ENCODE data around the gene LPAR2.

The LPAR2 gene

DNA sequence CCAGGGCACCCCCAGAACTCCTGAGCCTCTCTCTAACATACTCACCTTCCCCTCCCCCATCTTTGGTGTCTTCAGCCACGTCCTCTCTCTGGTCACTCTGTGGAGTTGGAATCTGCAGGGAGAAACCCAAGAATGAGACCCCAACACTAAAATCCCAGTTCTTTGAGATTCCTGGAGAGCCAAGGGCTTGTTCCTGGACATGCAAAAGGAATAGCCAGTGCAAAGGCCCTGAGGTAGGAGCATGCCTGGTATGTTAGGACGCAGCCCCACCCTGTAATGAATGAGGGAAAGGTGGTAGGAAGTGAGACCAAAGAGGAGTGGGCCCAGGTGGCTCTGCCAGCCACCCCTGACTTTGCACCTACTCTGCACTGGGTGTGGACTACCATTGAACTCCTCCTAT lies 2.4 kb upstream of the LPAR2 start:
- DNase-seq (ENCODE audit: low read depth): no peak
- TF ChIP-seq, protein P1, sequence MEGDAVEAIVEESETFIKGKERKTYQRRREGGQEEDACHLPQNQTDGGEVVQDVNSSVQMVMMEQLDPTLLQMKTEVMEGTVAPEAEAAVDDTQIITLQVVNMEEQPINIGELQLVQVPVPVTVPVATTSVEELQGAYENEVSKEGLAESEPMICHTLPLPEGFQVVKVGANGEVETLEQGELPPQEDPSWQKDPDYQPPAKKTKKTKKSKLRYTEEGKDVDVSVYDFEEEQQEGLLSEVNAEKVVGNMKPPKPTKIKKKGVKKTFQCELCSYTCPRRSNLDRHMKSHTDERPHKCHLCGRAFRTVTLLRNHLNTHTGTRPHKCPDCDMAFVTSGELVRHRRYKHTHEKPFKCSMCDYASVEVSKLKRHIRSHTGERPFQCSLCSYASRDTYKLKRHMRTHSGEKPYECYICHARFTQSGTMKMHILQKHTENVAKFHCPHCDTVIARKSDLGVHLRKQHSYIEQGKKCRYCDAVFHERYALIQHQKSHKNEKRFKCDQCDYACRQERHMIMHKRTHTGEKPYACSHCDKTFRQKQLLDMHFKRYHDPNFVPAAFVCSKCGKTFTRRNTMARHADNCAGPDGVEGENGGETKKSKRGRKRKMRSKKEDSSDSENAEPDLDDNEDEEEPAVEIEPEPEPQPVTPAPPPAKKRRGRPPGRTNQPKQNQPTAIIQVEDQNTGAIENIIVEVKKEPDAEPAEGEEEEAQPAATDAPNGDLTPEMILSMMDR (conservative IDR thresholded peaks at IDR 0.05; ENCODE audit: low read depth, low read length): no peak
- H3K4me3 ChIP-seq (ENCODE audit: low read depth, low read length): no peak overlapping the region

DNA sequence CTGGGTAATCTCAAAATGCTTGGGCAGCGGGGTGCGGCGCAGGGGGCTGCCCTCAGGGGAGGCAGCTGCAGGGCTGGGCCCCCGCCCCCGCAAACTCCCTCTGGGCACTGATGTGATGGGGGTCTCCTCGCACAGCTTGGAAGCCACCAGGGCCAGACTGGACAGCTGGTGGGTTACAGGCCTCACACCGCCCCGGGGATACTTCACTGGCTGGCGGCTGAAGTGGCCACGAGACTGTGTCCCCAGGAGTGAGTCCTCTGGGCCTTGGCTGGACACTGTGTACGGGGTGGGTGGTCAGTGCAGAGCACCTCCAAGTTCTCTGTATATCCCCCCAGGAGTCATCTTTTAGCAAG lies 2.0 kb upstream of the LPAR2 start:
- no peak overlapping the region for H3K4me3 ChIP-seq (ENCODE audit: low read depth, low read length)
- DNase-seq (ENCODE audit: low read depth): no peak
- TF ChIP-seq, protein P1 (conservative IDR thresholded peaks at IDR 0.05; ENCODE audit: low read depth, low read length): no peak

DNA sequence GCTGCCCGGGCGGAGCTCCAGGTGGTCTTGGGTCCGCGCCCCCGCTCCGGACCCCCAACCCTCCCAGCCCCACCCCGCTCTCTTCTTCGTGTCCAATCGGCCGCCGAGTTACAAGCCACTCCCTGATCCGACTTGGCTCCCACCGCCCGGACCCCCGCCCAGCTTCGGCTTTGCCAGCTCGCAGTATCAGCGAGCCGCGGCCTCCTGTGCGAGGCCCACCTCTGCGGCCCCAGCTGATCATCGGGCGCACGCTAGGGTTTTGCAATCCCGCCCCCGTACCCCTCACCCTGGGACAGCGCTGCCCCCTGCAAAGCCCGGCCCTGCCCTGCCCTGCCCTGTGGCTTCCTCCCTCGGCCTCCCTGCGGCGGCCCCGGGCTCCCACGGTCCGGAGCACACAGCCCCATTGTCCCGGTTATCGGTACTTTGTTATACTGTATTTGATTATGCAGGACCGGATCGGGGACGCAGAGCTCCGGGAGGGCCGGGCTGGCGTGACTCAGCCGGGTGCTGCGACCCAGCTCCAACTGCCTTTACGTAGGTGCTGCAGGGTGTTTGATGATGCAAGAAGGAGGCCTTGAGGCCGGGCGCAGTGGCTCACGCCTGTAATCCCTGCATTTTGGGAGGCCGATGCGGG lies 598 bp upstream of the LPAR2 start:
- DNase-seq (ENCODE audit: low read depth): peak; percentile 78
- TF ChIP-seq, protein P1 (conservative IDR thresholded peaks at IDR 0.05; ENCODE audit: low read depth, low read length): no peak
- peak overlapping the region; percentile 53 for H3K4me3 ChIP-seq (ENCODE audit: low read depth, low read length)

DNA sequence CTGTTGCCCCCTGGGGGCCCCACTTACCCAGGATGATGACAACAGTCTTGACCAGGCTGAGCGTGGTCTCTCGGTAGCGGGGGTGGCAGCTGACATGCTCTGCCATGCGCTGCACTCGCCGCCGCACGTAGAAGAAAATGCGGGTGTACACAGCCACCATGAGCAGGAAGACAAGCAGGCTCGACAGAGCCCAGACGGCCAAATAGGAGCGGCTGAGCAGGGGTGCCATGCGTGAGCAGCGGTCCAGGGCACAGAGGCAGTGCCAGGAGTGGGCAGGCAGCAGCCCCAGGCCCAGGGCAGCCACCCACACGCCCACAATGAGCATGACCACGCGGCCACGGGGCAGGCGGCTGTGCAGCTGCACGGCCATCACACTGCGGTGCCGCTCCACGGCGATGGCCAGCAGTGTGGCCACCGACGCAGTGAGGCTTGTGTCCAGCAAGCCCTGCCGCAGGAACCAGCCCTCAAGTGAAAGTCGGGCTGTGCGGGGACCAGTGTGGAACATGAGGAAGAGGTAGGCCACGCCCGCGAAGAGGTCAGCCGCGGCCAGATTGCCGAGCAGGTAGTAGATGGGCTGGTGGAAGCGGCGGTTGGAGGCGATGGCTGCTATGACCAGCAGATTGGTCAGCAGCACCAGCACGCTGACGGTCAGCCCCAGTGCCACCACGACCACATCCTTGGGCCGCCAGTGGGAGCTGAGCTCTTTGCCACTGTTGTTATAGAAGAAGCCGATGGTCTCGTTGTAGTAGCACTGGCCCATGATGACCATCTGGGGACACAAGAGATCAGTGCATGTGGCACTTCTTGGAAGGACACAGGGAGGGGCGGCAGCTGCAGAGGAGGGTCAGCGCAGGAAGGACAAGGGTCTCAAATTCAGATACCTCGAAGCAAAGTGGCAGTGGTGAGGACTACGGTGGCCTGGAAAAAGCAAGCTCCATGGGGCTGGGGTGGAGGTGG lies 1.2 kb downstream of the LPAR2 start:
- no peak for DNase-seq (ENCODE audit: low read depth)
- TF ChIP-seq, protein P1 (conservative IDR thresholded peaks at IDR 0.05; ENCODE audit: low read depth, low read length): no peak
- no peak overlapping the region for H3K4me3 ChIP-seq (ENCODE audit: low read depth, low read length)

DNA sequence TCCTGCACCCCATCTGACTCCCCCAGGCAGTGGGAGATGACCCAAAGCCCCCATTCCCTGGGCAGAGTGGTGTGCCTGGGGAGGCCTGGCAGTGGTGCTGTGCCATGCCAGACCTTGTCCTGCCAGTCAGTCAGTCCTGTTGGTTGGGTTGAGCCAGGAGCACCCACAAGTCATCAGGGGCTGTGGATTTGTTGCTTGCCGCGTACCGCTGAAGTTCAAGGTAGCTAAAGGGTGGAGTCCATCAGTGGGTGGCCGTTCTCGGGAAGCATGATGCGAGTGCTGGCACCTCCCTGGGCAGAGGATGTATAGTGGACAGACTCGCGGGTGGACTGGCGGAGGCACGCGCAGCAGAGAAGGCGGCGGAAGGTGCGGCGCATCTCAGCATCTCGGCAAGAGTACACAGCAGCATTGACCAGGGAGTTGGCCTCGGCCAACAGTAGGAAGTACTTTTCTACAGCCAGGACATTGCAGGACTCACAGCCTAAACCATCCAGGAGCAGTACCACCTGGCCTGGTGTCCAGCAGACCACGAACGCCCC lies 3.9 kb downstream of the LPAR2 start:
- DNase-seq (ENCODE audit: low read depth): no peak
- H3K4me3 ChIP-seq (ENCODE audit: low read depth, low read length): no peak overlapping the region
- TF ChIP-seq, protein P1 (conservative IDR thresholded peaks at IDR 0.05; ENCODE audit: low read depth, low read length): no peak

DNA sequence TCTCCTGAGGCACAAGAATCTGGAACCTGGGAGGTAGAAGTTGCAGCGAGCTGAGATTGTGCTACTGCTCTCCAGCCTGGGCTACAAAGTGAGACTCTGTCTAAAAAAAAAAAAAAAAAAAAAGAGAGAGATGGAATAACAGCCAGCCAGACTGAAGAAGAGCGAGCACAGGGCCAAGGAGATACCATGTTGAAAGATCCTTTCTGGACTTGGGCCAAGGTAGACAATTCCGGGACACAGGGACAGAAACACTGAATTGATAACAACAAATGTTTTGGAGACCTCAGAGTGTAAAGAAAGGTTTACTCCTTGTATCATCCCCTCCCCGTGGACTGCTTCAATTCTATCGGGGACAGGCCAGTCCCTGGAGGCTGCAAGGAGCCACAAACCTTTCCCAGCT lies 4.6 kb downstream of the LPAR2 start:
- no peak for DNase-seq (ENCODE audit: low read depth)
- TF ChIP-seq, protein P1 (conservative IDR thresholded peaks at IDR 0.05; ENCODE audit: low read depth, low read length): no peak
- H3K4me3 ChIP-seq (ENCODE audit: low read depth, low read length): no peak overlapping the region
